Bronchus fibroblast of lung (primary cell): ENCODE measurements around the gene RUNX1. TPM values are rescaled to one million over a fixed set of nuclear protein-coding genes. Genes with fewer than 3 reads are reported as not detected.

Source experiments
- total RNA-seq: library from RNA; depleted of rRNA; stranded (reverse); fragments of >200 nt; gene quantifications from 2 replicates; pipeline ENCODE4 v1.2.3, GENCODE V29; 2015

The RUNX1 gene
- 10.1 and 11.4 TPM in 2 replicates for total RNA-seq

GRCh38 chr21:35048706-35049617 is at the start of gene RUNX1:
Gene RUNX1 (minus strand): TSS chr21:35049302.

